Measurements from ENCODE around the gene NKPD1.

NKPD1 gene

DNA sequence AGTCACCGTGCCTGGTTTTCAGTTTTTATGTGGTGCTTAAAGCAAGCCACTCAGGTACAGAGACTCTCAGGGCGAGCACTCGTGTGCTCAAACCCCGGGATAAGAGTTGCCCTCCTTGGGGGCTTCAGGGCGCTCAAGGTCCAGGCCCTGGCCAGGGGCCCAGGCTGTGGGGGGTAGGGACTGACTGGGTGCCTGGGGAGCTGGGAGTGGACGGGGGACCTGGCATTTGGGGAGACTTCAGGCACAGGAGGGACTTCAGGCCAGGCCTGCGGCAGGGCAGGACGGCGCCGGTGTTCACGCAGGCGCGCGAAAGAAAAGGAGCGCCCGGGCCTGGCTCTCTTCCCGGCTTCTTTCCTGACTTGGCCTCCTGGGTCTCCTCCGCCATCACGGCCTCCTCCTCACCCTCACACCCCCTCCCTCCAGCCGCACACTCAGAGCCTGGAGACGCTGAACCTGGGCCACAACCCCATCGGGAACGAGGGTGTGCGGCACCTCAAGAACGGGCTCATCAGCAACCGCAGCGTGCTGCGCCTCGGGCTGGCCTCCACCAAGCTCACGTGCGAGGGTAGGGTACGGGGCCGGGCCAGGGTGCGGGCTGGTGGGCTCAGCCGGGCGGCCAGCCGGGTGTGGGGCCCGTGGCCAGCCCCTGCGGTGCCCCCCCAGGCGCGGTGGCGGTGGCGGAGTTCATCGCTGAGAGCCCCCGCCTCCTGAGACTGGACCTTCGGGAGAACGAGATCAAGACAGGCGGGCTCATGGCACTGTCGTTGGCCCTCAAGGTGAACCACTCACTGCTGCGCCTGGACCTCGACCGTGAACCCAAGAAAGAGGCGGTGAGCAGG lies 16.1 kb downstream of the NKPD1 start:
- TF ChIP-seq GATA2 (IDR thresholded peaks at IDR 0.05; ENCODE audit: low read depth, low read length), result no peak
- TF ChIP-seq GATA3 (IDR thresholded peaks at IDR 0.05; ENCODE audit: low read depth, low read length), result no peak

DNA sequence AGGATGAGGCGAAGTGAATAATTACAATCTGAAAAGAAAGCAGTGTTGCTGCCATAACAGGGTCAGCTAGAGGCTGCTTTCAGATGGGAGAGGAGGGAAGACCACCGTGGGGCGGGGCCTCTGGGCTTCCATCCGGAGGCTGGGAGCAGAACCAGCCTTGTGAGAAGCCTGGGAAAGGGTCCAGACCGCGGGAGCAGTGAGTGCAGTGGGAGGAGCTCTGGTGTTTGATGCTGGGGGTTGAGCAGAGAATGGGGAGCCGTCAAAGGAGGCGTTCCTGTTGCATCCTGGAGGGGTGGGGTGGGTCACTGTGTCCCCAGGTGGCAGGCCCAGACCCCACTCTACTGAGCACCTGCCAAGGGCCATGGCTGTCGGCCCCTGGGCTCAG lies 18.1 kb downstream of the NKPD1 start:
- TF ChIP-seq GATA2 (IDR thresholded peaks at IDR 0.05; ENCODE audit: low read depth, low read length) (no peak), GATA3 (IDR thresholded peaks at IDR 0.05; ENCODE audit: low read depth, low read length) (no peak)

DNA sequence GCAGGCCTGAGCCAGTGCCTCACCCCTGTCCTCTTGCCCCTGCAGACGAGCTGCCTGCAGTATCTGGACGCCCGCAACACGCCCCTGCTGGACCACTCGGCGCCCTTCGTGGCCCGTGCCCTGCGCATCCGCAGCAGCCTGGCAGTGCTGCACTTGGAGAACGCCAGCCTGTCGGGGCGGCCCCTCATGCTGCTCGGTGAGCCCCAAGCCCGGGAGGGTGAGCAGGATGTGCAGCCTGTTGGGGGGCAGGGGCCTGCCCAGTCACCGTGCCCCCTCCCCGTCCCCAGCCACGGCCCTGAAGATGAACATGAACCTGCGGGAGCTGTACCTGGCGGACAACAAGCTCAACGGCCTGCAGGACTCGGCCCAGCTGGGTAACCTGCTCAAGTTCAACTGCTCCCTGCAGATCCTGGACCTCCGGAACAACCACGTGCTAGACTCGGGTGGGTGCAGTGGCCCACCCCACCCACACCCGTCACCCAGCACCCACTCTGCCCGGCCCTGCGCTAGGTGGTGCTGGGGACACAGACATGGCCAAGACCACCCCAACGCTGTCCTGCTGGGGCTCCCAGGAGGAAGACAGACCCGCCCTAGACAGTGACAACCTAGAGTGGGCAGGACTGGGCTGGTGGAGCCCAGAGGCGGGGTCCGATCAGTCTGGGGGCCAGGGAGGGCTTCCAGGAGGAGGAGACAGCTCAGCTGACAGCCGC lies 18.6 kb downstream of the NKPD1 start:
- TF ChIP-seq GATA2 (IDR thresholded peaks at IDR 0.05; ENCODE audit: low read depth, low read length) (no peak), GATA3 (IDR thresholded peaks at IDR 0.05; ENCODE audit: low read depth, low read length) (no peak)

DNA sequence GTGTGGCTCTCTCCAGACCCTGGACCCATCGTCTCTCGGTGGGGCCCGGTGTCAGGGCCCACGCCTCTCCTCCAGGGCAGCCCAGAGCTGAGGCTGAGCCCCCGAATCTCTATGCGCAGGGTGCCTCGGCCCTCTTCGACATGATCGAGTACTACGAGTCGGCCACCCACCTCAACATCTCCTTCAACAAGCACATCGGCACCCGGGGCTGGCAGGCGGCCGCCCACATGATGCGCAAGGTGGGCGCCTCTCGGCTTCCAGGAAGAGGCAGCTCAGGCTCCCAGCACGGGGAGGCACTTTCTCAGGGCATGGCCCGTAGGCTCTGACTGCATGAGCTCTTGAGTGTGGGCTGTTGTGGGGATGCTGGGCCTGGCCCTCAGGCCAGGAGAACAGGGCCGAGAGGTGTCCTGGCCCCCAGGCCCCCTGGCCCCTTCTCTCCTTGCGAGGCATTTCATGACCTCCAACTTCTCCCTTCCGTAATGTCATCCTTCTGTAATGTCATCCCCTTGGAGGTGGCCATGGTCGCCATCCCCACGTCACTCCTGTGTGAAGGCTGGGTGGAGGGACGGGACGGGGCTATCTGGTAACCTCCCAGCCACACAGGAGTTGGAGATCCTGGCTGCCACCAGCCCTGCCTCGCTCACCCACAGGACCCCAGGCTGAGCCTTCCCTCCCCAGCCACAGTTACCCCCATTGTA lies 19.4 kb downstream of the NKPD1 start:
- TF ChIP-seq GATA2 (IDR thresholded peaks at IDR 0.05; ENCODE audit: low read depth, low read length) (no peak), GATA3 (IDR thresholded peaks at IDR 0.05; ENCODE audit: low read depth, low read length) (no peak)

DNA sequence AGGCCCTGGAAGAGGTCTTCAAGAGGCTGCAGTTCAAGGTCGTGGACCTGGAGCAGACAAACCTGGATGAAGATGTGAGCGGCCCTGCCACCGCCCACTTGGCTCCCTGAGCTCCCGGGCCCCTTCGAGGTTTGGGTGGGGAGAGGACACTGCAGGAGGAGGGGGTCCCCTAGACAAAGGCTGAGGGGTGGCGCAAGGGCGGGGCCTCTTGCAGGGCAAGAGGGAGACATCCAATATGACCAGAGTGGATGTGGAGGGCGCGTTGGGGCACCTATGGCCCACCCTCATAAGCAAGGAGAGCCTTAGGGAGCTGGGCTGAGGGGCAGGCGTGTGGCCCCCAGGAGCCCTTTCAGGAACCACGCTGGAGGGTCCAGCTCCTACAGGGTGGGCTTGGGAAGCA lies 20.2 kb downstream of the NKPD1 start:
- no peak for TF ChIP-seq GATA3 (IDR thresholded peaks at IDR 0.05; ENCODE audit: low read depth, low read length)
- TF ChIP-seq GATA2 (IDR thresholded peaks at IDR 0.05; ENCODE audit: low read depth, low read length), result no peak

DNA sequence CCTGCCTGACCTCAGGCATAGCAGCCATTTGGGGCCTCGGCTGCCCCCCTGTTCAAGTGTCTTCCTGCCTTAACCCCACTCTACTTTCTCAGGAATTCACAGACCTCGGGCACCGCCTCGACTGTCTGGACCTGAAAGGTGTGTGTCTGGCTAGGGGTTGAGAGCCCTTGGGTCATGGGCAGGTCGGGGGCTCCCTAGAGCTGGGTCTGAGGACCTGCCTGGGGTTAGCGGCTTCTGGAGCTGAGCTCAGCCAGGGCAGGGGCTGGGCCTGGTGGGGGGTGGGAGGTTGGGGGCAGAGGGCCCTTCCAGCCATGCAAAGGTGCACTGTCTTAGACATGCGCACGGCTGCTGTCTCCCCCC lies 20.7 kb downstream of the NKPD1 start:
- TF ChIP-seq GATA2 (IDR thresholded peaks at IDR 0.05; ENCODE audit: low read depth, low read length), result no peak
- no peak for TF ChIP-seq GATA3 (IDR thresholded peaks at IDR 0.05; ENCODE audit: low read depth, low read length)

DNA sequence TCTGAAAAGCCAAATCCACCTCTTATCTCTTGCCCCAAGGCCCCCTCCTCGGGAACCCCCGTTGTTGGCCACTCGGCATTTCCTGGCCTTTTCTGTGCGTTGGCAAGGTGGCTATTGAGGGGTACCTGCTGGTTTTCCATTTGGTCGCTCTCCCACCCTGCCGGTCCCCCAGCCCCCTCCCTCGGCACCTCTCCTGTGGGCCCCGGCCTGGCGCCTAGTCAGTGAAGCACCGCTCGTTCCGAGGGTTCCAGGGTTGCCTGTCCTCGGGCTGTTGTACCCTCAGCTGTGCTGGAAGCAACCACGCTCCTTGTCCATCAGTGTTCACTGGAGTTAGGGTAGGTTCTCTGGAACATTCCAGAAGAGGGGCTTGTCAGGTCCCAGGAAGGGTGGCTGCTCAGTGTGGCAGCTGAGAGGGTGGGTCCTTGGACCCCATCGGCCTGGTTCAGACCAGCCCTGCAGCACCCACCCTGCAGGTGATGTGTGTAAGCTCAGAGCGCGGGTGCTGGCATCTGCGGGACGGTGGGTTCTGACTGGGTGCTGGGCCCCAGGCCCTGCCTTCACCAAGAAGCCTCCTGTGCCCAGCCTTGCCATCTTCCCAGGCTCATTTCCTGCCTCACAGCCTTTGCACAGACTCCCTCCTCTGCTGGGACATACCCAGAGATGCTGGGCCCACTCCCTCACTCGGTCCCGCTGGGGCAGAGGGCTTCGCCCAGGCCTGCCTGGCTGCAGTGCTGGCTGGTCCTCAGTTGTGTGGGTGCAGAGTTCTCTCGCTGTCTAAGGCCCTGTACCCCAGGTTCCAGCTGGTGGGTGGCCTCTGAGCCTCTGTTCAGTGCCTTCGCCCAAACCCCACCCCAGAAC lies 21.3 kb downstream of the NKPD1 start:
- TF ChIP-seq GATA2 (IDR thresholded peaks at IDR 0.05; ENCODE audit: low read depth, low read length) (no peak), GATA3 (IDR thresholded peaks at IDR 0.05; ENCODE audit: low read depth, low read length) (no peak)

DNA sequence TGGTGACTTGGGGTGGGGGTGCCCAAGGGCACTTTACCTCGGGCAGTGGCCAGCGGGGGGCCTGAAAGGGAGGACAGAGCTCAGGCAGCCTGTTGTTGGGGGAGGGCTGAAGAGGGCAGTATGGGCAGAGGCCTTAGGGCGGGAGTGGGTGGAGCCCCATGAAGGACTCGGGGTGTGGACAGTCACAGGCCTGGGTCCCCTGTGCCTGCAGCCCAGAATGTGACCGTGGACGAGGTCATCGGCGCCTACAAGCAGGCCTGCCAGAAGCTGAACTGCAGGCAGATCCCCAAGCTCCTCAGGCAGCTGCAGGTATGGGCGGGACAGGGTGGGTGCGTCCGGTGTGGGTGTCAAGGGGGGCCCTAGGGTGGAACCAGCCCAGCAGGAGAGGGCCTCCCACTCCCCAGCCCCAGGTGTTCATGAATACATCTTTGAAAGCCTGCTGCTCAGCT lies 22.5 kb downstream of the NKPD1 start:
- TF ChIP-seq GATA2 (IDR thresholded peaks at IDR 0.05; ENCODE audit: low read depth, low read length) (no peak), GATA3 (IDR thresholded peaks at IDR 0.05; ENCODE audit: low read depth, low read length) (no peak)

DNA sequence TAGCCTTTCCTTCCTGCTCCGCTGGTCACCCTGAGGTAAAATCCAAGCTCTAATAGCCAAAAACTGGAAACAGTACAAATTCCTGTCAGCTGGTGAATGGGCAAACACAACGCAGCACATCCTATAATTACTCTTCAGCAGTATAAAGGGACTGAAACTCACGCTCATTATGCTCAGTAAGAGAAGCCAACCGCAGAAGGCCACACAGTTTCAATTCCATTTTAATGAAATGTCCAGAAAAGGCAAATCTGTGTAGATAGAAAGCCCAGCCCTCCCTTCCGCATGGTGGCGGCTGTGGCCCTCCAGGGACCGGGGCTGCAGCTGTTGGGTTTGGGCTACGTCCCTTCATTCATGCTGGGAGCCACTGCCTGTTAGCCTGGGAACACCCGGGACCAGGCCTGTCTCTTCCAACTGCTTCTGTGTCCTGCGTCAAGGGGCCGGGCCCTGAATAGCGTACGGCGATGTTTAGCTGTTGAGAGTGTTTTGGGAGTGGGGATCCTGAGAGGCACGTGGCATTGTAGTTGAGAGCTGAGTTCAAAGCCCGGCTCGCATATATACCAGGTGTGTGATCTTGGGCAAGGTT lies 23.5 kb downstream of the NKPD1 start:
- TF ChIP-seq GATA2 (IDR thresholded peaks at IDR 0.05; ENCODE audit: low read depth, low read length), result no peak
- no peak for TF ChIP-seq GATA3 (IDR thresholded peaks at IDR 0.05; ENCODE audit: low read depth, low read length)

DNA sequence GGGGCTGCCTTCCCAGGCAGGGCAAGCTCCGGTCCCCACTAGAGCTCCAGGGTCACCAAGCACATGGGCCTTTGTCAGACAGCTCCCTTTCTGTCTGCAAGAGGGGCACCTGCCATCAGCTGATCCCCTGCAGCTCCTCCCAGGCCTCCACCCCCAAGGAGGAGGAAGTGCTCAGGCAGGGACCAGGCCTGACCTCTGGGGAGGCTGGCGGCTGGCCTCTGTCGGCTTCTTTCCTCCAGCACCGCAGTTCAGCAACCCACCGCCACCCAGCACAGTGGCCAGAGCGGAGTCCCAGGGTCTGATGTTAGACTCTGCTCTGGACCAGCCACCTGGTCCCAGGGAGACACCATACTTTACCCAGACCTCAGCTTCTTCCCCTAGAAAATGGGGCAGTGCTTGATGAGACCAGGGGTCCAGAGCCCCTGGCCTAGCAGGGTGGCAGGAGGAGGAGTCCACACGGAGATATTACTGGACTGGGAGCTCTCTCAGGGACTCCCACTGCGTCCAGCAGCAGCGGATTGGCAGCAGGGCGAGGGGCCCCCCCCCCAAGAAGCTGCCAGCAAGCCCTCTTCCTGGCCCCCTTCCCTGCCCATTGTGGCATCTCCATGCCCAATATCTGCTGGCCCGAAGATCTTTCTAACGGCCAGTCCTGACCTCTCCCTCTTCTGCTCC lies 24.1 kb downstream of the NKPD1 start:
- TF ChIP-seq GATA3 (IDR thresholded peaks at IDR 0.05; ENCODE audit: low read depth, low read length), result no peak
- no peak for TF ChIP-seq GATA2 (IDR thresholded peaks at IDR 0.05; ENCODE audit: low read depth, low read length)

DNA sequence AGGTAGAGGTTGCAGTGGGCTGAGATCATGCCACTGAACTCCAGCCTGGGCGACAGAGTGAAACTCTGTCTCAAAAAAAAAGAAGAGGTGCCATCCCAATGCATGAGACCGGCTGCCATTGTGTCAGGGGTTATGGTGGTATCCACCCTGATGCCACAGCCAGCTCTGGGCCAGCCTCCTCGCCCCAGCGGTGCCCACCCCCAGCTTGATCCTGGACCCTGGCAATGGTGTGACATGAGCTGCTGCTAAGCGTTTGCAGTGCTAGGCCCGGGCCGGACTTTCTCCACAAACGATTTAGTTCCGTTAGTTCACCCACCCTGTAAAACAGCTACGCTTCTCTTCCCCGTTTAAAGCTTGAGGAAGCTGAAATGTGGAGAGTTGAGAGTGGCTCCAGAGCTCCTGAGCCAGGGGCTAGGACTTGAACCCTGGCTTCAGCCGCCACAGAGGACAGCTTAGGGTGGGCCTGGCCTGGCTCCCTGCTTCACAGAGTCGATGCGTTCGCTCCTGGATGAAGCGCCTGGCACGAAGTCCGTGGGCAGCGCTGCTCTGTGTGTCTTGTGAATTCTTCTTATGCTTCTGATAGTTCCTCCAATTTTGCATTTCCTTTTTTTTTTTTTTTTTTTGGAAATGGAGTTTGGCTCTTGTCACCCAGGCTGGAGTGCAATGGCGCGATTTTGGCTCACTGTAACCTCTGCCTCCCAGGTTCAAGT lies 25.5 kb downstream of the NKPD1 start:
- no peak for TF ChIP-seq GATA2 (IDR thresholded peaks at IDR 0.05; ENCODE audit: low read depth, low read length)
- no peak for TF ChIP-seq GATA3 (IDR thresholded peaks at IDR 0.05; ENCODE audit: low read depth, low read length)

DNA sequence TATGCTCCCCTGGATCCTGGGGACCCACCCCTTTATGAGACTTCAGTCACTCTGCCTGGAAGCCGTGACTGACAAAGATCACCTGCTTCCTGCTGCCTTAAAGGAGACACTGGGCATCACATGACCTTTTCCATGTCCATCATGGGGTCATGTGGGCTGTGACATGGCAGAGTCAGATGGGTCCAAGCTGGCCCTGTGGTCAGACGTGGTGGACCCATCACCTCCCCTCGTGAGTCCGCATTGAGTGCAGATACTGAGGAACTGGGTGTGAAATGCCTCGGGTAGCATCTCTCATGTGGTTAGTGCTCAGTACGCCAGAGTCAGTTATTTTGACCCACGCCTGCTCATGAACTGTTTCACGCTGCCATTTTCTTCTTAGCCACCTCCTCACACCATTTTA lies 27.1 kb downstream of the NKPD1 start:
- TF ChIP-seq GATA3 (IDR thresholded peaks at IDR 0.05; ENCODE audit: low read depth, low read length), result no peak
- TF ChIP-seq GATA2 (IDR thresholded peaks at IDR 0.05; ENCODE audit: low read depth, low read length), result no peak
